LNCAP (cell line): Measurements from ENCODE around the gene MSS51.

Experiments used
- TF ChIP-seq, protein P1 (sequence below): fragments of 450-650 bp; IDR thresholded peaks from 2 replicates; pipeline ENCODE4 v1.5.1; 2017; ENCODE audit warnings: mild to moderate bottlenecking

Gene MSS51

DNA sequence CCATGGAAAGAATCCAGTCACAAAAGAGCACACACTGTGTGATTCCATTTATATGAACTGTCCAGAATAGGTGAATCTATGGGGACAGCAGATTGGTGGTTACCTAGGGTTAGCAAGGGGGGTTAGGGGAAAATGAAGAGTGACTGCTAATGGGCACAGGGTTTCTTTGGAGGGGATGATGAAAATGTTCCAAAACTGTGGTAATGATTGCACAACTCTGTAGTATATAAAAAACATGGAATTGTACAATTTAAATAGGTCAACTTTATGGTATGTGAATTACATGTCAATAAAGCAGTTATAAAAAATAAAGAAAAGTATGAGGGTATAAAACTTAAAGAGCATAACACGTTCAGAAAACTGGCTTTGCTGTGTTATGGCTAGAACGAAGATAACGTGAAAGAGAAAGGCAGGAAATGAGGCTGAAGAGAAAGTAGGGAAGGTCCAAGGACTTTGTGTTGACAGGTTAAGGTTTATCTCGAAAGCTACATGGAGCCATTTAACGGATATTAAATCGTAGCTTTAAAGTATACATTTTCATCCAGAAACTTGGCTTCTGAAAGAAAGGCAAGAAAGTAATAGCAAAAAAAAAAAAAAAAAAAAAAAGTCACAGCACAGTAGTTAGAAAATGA lies 26.4 kb upstream of the MSS51 start:
- TF ChIP-seq, protein P1, sequence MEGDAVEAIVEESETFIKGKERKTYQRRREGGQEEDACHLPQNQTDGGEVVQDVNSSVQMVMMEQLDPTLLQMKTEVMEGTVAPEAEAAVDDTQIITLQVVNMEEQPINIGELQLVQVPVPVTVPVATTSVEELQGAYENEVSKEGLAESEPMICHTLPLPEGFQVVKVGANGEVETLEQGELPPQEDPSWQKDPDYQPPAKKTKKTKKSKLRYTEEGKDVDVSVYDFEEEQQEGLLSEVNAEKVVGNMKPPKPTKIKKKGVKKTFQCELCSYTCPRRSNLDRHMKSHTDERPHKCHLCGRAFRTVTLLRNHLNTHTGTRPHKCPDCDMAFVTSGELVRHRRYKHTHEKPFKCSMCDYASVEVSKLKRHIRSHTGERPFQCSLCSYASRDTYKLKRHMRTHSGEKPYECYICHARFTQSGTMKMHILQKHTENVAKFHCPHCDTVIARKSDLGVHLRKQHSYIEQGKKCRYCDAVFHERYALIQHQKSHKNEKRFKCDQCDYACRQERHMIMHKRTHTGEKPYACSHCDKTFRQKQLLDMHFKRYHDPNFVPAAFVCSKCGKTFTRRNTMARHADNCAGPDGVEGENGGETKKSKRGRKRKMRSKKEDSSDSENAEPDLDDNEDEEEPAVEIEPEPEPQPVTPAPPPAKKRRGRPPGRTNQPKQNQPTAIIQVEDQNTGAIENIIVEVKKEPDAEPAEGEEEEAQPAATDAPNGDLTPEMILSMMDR, result no peak

DNA sequence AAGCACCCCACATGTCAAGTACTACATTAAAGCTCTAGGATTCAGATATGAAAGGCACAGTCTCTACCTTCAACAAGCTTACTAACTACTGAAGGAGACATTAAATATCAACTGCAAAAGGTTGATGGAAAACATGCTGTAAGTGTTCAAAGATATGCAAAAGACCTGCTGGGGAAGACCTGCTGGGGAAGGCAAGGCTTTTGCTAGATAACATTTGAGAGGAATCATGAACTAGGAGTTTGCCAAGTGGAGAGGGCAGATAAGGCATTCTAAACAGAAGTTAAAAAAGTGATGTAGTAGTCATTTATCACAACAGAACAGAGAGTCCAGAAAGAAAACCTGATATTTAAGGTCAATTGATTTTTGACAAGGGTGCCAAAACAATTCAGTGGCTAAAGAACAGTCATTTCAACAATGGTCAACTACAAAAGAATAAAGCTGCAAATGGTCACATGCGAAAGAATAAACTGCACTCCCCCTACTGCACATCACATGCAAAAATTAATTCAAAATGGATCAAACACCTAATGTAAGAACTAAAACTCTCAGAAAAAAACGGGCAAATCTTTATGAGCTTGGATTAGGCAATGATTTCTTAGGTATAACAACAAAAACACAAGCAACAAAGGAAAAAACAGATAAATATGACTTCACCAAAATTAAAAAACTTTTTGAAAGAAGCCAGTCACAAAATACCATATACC lies 23.0 kb upstream of the MSS51 start:
- TF ChIP-seq, protein P1, result no peak

DNA sequence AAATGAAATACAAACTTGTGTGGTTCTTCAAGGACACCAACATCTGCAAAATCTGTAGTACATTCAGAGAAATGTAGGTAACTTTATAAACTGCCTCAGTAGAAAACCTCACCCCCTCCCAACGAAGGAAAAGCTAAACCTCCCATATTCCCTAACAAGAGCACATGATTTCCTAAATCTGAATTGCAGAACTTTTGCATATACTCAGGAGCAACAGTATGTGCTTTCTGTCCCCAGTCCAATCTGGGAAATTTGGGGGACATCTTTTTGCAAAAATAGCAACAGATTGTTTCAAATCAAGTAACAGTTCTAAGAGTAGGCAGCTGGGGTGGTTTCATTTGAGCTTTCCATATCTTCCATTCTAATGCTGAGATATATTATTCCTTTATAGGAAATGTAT lies 15.8 kb upstream of the MSS51 start:
- TF ChIP-seq, protein P1, result no peak

DNA sequence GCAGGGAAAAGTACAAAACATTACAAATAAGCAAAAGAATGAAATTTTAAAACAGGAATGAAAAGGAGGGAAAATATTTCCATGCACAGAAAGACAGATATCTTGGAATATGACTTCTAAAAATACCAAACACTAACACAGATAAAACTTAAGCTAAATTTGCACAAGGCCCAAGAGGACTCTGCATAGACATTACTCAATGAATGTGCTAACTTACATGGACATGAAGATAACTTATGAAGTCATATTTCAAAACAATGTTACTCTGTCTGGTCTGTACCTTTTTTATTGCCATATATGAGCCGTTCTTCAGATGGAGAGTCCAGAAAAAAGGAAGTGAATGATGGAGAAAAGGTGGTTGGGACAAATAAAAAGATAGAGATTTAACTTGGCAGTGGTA lies 15.0 kb upstream of the MSS51 start:
- TF ChIP-seq, protein P1, result no peak

DNA sequence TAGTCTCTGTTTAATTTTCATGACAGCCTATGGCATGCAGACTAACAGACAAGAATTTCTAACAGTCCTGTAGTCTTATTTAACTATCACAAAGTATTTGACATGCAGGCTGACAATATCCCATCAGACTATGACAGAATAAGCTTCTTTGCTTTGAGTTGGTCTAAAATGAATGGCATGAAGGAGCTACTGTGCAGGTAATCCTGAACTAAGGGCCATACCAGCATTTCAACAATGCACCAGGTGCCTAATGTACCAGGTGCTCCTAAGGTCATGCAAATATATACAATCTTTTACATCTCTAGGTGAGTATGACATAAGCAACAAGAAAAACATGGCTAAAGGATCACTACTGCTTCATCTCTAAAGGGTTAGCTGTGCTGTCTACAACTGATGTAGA lies 13.6 kb upstream of the MSS51 start:
- TF ChIP-seq, protein P1, result no peak

DNA sequence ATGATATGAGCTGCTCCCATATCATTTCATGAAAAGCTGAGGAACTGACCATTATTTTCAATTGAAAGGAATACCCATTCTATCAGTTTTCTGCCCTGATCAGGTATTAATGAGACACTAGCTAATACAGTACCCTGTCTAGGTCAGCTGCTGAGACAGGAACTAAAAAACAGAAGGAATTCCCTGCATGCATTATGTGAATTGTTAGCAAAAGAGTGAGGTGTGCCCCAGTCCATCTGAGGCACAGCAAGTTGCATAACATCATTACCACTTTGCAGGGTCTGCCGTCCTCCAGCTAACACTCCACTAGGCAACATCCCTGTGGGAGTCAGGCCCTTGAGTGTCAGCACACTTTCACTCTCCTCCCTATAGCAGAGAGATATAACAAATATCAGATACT lies 11.1 kb upstream of the MSS51 start:
- TF ChIP-seq, protein P1, result no peak

DNA sequence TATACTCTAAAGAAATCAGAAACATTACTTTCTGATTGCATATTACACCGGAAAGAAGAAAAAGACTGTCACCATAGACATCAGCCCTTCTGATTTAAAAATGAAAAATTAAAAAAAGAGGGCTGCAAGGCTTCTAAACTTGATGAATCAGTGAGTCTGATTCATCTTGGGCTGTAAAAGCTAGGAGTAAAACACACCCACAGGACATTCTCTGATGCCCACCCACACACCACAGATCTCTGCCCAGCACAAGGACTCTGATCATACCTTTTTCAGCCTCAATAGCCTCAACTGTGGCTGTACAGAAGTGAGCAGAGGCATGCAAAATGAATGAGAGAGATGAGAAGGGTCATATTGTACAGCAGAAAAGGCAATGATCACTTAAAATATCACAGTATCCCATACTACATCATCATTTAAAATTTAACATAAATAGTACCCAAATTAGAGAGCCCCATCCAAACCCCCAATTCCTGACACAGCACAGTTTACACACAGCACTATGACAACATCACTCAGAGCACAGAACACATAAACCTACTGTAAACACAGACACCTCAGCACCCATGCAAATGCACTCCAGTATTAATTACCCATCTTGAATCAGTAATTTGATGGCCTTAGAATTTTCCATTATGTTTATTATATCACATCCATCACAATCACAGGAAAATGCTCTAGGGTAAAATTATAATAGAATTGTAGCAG lies 6.4 kb upstream of the MSS51 start:
- TF ChIP-seq, protein P1, result no peak
